IPS-18a (cell line): ENCODE data around the gene MIX23.

Experiments used
- H3K27ac ChIP-seq: one replicate; pipeline ENCODE4 v1.5.1; 2013; ENCODE audit warnings: low read length
- H3K27me3 ChIP-seq: one replicate; pipeline ENCODE4 v1.6.1; 2013; ENCODE audit warnings: mild to moderate bottlenecking, low read length; ENCODE audit not compliant: control insufficient read depth, insufficient read depth
- H3K36me3 ChIP-seq: one replicate; pipeline ENCODE4 v1.6.1; 2013; ENCODE audit warnings: low read depth, low read length; ENCODE audit not compliant: control insufficient read depth
- H3K4me1 ChIP-seq: one replicate; pipeline ENCODE4 v1.6.1; 2013; ENCODE audit warnings: low read depth, low read length; ENCODE audit not compliant: control insufficient read depth
- H3K4me3 ChIP-seq: one replicate; pipeline ENCODE4 v1.5.1; 2013; ENCODE audit warnings: low read length
- H3K9ac ChIP-seq: one replicate; pipeline ENCODE4 v1.6.1; 2013; ENCODE audit warnings: mild to moderate bottlenecking, low read length, moderate library complexity
- H3K9me3 ChIP-seq: one replicate; pipeline ENCODE4 v1.6.1; 2013; ENCODE audit warnings: low read depth, low read length; ENCODE audit not compliant: control insufficient read depth

MIX23 gene

GRCh38 chr3:122409446-122409845, 26.4 kb upstream of the MIX23 start:
- no peaks in the 10 kb centered on the region for H3K9me3 ChIP-seq
- H3K4me3 ChIP-seq, result no peak overlapping the region
- no peak overlapping the region for H3K27ac ChIP-seq
- H3K27me3 ChIP-seq, result no peaks in the 10 kb centered on the region
- peaks cover 38% of the 10 kb centered on the region for H3K36me3 ChIP-seq
- no peaks in the 10 kb centered on the region for H3K4me1 ChIP-seq
- no peak overlapping the region for H3K9ac ChIP-seq

- Histone ChIP-seq H3K36me3 (peaks cover 38% of the 10 kb centered on the region), H3K9ac (no peak overlapping the region), H3K27ac (no peak overlapping the region), H3K4me1 (no peaks in the 10 kb centered on the region), H3K9me3 (no peaks in the 10 kb centered on the region), H3K27me3 (no peaks in the 10 kb centered on the region), H3K4me3 (no peak overlapping the region)
Observed at GRCh38 chr3:122407946-122408345, 24.9 kb upstream of the MIX23 start.

- Histone ChIP-seq H3K4me3 (no peak overlapping the region), H3K9ac (no peak overlapping the region), H3K27ac (no peak overlapping the region), H3K4me1 (no peaks in the 10 kb centered on the region), H3K36me3 (peaks cover 38% of the 10 kb centered on the region), H3K27me3 (no peaks in the 10 kb centered on the region), H3K9me3 (no peaks in the 10 kb centered on the region)
Observed at GRCh38 chr3:122406198-122406597, 23.2 kb upstream of the MIX23 start.

- no peak overlapping the region for H3K4me3 ChIP-seq
- H3K4me1 ChIP-seq, result no peaks in the 10 kb centered on the region
- no peaks in the 10 kb centered on the region for H3K27me3 ChIP-seq
- no peaks in the 10 kb centered on the region for H3K9me3 ChIP-seq
- H3K36me3 ChIP-seq, result peaks cover 31% of the 10 kb centered on the region
- no peak overlapping the region for H3K9ac ChIP-seq
- H3K27ac ChIP-seq, result no peak overlapping the region
Observed at GRCh38 chr3:122405015-122405414, 22.0 kb upstream of the MIX23 start.

- Histone ChIP-seq H3K27me3 (no peaks in the 10 kb centered on the region), H3K4me3 (no peak overlapping the region), H3K9ac (no peak overlapping the region), H3K4me1 (no peaks in the 10 kb centered on the region), H3K9me3 (no peaks in the 10 kb centered on the region), H3K36me3 (peaks cover 19% of the 10 kb centered on the region), H3K27ac (no peak overlapping the region)
Observed at GRCh38 chr3:122403489-122403888, 20.5 kb upstream of the MIX23 start.

GRCh38 chr3:122398920-122399319, 15.9 kb upstream of the MIX23 start:
- Histone ChIP-seq H3K9me3 (no peaks in the 10 kb centered on the region), H3K4me1 (no peaks in the 10 kb centered on the region), H3K27ac (no peak overlapping the region), H3K36me3 (no peaks in the 10 kb centered on the region), H3K27me3 (no peaks in the 10 kb centered on the region), H3K4me3 (no peak overlapping the region), H3K9ac (no peak overlapping the region)

- no peaks in the 10 kb centered on the region for H3K9me3 ChIP-seq
- H3K4me1 ChIP-seq, result no peaks in the 10 kb centered on the region
- H3K27me3 ChIP-seq, result no peaks in the 10 kb centered on the region
- no peak overlapping the region for H3K27ac ChIP-seq
- no peak overlapping the region for H3K4me3 ChIP-seq
- no peaks in the 10 kb centered on the region for H3K36me3 ChIP-seq
- no peak overlapping the region for H3K9ac ChIP-seq
Observed at GRCh38 chr3:122397201-122397600, 14.2 kb upstream of the MIX23 start.

- H3K4me1 ChIP-seq, result no peaks in the 10 kb centered on the region
- H3K9me3 ChIP-seq, result no peaks in the 10 kb centered on the region
- no peaks in the 10 kb centered on the region for H3K36me3 ChIP-seq
- H3K27ac ChIP-seq, result no peak overlapping the region
- no peak overlapping the region for H3K9ac ChIP-seq
- H3K27me3 ChIP-seq, result no peaks in the 10 kb centered on the region
- no peak overlapping the region for H3K4me3 ChIP-seq
Observed at GRCh38 chr3:122396511-122396910, 13.5 kb upstream of the MIX23 start.

GRCh38 chr3:122395582-122395981, 12.6 kb upstream of the MIX23 start:
- Histone ChIP-seq H3K9ac (no peak overlapping the region), H3K36me3 (no peaks in the 10 kb centered on the region), H3K27ac (no peak overlapping the region), H3K4me3 (no peak overlapping the region), H3K9me3 (no peaks in the 10 kb centered on the region), H3K4me1 (no peaks in the 10 kb centered on the region), H3K27me3 (no peaks in the 10 kb centered on the region)

GRCh38 chr3:122394173-122394572, 11.1 kb upstream of the MIX23 start:
- H3K9me3 ChIP-seq, result no peaks in the 10 kb centered on the region
- no peak overlapping the region for H3K4me3 ChIP-seq
- no peak overlapping the region for H3K9ac ChIP-seq
- no peaks in the 10 kb centered on the region for H3K27me3 ChIP-seq
- H3K4me1 ChIP-seq, result no peaks in the 10 kb centered on the region
- no peaks in the 10 kb centered on the region for H3K36me3 ChIP-seq
- H3K27ac ChIP-seq, result no peak overlapping the region

GRCh38 chr3:122392868-122393844, 10.1 kb upstream of the MIX23 start:
- H3K36me3 ChIP-seq, result no peaks in the 10 kb centered on the region
- no peak overlapping the region for H3K4me3 ChIP-seq
- no peak overlapping the region for H3K27ac ChIP-seq
- no peaks in the 10 kb centered on the region for H3K9me3 ChIP-seq
- no peaks in the 10 kb centered on the region for H3K27me3 ChIP-seq
- H3K9ac ChIP-seq, result no peak overlapping the region
- no peaks in the 10 kb centered on the region for H3K4me1 ChIP-seq
